NCI-H2196 treated with DMSO at 0.1 percent for 48 hours (cell line): Measurements from ENCODE around the gene IL15.
"Not testable (repeated sequence)": the region's sequence is repeated elsewhere in the genome, so short reads cannot be mapped to it uniquely, and the experiment has no call there.

Experiments used
- DNase-seq: peaks from one replicate; lab custom pipeline; 2025; ENCODE audit not compliant: unreplicated experiment; lab: John Stamatoyannopoulos, UW

The IL15 gene

DNA sequence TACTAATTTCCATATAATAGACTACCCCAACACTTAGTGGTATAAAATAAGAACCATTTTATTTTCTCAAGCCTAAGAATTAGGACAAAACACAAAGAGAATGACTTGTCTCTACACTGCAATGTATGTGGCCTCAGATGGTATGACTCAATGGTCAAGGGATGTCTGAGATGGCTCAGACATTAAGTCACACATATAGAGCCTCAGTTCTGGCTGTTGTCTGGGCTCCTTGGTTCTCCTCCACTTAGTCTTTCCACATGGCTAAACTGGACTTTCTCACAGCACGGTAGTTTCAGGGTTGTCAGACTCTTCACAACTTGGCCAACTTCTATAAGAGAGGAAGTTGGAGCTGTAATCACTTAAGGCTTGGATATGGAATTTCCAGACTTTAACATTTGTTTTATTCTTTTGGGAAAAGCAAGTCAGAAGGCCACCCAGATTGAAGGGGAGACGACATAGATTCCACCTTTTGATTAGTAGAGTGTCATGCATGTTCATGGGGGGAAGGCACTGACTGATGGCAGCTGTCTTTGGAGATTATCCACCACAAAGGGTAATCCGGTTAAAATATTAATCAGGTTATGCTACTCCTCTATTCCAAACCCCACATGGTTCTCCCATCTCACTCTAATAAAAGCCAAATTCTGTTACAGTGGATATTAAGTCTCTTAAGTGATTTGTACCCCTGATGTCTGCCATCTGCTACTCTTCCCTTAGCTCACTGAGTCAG lies 9.4 kb downstream of the IL15 start:
- no peak for DNase-seq

DNA sequence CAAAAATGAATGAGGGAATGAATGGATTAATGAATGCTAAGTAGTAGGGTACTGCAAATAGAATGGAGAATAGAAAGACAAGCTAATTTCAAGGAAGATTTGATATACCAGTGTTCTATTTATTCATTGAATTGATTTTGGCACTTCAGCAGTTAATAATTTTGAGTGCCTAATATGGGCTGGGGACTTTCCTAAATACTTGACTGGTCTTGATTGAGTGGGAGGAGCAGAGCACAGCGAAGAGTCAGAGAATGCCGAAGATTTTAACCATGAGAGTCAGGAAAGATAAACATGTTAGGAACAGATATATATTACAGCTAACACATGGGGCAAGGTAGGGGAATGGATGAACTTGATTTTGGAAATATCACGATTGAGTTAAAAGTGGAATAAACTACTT lies 10.6 kb downstream of the IL15 start:
- DNase-seq, result no peak

DNA sequence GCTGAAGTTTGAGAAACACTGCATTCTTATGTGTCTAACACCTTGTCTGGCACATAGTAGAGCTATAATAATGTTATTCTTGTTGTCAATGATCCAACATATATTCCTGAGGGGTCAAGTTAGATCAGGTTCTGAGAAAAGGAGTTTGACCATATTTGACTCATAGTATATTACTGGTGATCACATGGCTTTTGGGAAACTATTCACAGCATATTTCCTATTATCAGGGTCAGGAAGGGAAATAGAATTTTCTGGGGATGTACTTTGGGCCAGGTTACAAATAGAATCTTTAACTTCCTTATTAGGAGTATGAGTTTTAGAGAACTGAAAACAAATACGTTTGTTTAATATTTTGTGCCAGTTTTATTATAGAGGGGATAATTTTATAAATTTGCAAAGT lies 11.6 kb downstream of the IL15 start:
- no peak for DNase-seq

DNA sequence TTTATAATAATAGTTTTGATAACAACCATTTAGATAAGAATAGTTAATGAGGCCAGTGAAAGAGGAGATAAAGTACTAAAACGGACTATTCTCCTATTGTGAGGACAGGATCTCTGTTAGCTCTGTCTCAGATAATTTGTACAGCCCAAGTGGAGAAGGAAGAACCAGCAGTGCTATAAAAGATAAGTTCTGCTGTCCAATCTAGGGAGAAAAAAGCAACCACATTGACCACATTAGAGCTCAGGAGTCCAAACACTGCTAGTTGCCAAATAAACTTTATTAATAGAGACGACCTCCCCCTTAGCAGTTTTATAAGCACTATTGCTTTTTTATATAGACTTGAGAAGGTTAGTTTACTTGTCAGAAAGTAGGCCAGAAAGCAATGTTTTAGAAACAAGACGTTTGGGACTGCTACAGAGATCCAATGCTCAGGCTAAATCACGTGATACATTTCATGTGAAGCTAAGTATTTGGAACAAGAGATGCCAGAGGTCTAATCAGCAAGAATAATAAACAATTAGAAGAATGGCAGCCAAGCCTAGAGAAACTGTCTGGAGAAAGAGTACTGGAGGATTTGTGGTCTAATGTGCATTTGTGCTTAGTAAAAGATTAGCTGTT lies 15.9 kb downstream of the IL15 start:
- no peak for DNase-seq

DNA sequence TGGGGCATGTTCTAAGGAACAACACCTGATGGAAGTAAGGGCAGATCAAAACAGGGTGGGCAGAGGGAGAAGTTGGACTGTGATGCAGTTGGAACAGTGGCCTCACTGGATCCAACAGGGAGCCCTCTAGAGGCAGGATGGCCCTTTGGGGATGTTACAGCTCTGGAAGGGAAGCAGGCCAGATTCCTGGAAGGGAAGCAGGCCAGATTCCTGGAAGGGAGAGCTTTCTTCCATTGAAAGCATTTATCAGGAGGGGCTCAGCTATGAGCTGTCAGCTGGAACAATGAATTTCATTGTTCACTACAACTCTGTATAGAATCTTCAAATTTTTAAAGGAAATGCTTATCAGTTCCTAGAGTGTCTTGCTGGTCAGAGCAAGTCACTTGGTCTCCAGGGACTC lies 17.7 kb downstream of the IL15 start:
- no peak for DNase-seq

DNA sequence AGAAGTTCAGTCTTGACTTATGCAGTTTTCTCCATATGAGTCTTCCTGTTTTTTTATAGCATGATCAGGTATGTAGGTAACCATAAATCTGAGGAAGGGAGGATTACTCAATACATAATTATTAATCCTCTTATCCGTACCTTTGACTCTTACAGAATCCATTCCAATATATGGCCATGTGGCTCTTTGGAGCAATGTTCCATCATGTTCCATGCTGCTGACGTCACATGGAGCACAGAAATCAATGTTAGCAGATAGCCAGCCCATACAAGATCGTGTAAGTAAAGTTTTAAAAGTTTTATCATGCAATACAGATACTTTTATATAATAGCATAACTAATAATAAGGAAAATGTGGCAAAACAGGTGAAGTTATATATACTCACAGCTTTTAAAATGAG lies 19.6 kb downstream of the IL15 start:
- no peak for DNase-seq

DNA sequence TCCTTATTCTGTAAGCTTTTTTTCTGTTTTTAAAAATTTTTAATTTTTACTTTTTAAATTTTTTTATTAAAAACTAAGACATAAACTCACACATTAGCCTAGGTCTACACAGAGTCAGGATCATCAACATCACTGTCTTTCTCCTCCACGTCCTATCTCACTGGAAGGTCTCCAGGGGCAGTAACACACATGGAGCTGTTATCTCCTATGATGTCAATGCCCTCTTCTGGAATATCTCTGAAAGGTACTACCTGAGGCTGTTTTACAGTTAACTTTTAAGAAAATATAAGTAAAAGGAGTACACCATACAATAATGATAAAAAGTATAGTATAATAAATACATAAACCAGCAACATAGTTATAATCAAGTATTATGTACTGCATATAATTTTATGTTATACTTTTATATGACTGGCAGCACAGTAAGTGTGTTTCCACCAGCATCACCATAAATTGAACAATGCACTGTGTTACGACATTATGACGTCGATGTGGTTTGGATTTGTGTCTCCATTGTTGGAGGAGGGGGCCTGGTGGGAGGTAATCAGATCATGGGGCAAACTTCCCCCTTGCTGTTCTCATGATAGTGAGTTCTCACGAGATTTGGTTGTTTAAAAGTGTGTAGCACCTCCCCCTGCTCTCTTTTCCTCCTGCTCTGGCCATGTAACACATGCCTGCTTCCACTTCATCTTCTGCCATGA lies 21.3 kb downstream of the IL15 start:
- DNase-seq, result no peak

DNA sequence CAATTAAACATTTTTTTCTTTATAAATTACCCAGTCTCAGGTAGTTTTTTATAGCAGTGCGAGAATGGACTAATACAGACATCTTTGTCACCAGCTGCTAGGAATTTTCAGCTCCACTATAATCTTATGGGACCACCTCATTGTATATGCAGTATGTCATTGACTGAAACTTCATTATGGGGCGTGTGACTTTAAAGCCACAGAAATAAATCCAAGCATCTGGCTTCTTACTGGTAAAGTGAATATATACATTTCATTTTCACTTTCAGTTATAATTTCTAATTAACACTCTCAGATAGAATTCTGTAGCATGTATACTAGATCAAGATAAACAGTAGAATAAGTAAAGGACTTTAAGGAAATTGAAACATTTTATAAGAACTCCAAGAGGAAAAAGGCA lies 21.9 kb downstream of the IL15 start:
- no peak for DNase-seq

DNA sequence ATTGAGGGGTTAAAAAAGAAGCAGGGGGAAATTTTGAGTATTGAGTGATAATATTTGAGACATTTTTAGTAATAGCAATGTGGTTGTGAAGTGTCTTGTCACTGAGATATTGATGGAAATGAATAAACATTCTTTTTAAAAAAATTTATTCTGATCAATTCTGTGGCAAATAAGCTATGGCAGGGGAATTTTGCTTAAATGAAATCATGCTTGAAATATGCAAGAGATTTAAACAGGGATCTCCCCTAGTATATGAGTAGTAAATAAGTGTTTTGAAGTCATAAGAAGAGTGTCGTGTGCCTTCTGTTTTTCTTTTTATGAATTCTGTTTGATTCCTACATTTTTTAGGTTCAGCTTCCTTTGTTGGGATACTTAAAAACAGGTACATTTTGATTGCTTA lies 23.2 kb downstream of the IL15 start:
- no peak for DNase-seq

DNA sequence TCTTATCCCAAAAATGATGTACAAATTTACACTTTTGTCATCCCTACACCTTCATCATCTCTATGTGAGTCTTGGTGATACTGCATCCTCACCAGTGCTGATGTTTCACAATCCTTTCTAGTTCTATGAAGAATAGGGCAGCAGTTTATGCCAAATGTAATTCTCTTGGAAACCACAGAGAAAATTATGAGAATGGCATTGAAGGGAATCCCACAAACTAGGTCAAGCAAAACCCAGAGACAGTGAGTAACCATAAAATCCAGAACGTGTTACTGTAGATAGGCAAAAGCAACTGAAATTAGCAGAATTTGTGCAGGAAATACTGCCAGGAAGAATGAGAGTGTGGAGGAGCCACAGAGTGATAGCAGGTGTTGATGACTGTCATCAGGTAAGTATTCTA lies 24.5 kb downstream of the IL15 start:
- no peak for DNase-seq

DNA sequence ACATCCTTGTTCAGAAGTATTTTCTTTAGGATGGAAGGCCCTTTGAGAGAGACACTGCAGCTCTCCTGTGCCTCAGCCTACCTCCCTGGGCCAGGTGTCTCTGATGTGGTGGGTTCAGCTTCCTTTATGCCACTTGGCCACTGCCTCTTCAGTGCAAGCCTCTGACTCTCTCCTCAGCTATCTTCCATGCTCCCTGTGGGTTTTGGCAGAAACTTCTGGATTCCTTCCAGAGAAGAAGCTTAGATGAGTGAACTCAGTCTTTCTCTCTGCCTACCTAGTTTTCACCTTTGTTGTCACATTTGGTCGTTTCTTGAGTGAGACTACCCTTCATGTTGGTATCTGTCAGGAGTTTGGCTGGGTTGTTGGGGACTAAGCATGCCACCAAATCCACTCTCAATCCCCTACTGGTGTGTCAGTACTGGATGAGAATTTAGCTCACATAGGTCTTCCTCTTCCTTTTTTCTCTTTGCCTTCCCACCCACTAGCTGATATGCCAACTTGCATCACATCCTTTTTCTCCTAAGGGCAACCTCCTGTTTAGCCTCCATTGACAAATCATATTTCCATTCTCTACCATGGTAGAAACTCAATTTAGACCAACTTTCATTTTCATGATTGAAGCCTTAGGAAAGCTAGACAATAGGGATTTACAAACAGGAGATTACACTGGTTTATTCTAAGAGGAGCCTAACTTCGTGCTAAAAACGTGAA lies 32.0 kb downstream of the IL15 start:
- no peak for DNase-seq

DNA sequence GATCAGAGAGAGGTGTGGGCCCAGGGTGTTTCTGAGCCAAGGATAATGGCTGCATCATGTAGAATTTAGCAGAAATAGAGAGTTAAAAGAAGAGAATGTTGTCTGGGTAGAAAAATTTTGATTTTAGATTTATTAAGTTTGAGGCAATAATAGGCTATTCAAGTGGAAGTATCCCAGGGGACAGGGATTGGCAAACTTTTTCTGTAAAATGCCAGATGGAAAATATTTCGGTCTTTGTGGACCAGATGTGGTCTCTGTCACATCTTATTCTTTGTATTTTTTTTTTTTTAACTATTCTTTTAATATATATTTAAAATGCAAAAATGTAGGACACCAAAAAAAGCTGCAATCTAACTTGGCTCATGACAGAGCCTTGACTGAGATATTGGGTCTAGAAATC lies 33.1 kb downstream of the IL15 start:
- no peak for DNase-seq

DNA sequence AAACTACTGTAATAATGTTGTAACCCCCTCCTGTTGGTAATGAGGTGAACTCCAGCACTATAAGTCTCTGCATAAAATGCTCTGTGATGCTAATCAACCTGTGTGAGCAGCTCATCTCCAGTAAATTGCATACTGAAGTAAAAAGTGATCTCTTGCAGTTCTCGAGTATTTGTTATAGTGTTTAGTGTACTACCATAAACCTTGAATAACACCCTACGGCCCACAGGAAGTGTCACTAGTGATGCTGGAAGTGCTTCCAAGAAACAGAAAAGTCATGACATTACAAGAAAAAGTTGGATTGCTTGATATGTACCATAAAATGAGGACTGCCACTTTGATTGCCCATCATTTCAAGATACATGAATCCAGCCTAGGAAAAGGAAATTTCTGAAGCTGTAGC lies 39.0 kb downstream of the IL15 start:
- DNase-seq, result no peak

DNA sequence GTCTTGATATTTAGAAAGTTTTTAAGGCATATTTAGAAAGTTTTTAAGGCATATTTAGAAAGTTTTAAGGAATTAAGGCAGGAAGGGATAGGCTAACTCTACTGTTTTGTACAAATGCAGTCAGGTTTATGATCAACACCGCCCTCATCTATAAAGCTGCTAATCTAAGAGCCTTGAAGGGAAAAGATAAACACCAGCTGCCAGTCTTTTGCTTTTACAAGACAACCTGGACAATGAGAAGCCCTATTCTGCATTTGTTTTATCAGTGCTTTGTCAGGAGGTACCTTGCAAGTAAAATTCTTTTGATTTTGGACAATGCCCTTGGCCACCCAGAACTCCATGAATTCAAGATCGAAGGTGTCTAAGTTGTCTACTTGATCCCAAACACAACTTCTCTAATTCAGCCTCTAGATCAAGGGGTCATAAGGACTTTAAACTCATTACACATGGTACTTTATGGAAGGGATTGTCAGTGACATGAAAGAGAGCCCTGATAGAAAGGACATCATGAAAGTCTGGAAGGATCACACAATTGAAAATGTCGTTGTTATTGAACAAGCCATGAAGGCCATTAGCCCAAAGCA lies 39.8 kb downstream of the IL15 start:
- no peak for DNase-seq

DNA sequence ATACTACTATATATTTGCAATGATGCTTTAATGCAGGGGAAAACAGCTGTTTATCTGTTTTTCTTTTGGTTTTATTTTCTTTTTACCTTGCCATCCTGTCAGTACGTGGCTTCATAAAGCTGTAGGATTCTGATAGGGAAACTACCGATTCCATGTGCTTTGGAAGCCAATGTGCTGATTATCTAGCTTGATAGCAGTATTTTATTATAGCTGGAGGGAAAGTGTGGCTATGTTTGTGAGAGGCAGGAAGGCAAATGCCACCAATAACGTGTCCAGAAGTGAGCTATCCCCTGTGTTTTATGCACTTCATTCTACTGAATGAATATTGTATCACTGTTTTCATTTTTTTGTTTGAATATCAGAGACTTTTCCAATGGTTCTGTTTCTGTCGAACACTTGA lies 43.7 kb downstream of the IL15 start:
- DNase-seq, result no peak

DNA sequence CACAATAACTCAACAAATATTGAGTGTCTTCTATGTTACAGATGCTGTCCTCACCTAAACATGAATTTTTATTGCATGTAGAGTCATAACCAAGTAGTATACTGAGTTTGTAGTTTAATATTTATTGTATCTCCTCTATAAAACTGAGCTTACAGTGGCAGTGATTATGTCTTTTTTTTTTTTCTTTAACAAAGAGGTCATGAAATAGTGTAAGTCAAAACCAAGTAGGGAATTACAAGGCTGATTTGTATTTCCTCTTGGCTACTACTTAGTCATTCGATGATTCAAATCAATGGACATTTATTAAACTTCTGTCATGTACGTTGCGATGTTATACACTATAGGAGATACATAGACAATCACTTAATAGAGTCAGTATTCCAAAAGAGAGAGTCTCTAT lies 48.4 kb downstream of the IL15 start:
- DNase-seq, result no peak

DNA sequence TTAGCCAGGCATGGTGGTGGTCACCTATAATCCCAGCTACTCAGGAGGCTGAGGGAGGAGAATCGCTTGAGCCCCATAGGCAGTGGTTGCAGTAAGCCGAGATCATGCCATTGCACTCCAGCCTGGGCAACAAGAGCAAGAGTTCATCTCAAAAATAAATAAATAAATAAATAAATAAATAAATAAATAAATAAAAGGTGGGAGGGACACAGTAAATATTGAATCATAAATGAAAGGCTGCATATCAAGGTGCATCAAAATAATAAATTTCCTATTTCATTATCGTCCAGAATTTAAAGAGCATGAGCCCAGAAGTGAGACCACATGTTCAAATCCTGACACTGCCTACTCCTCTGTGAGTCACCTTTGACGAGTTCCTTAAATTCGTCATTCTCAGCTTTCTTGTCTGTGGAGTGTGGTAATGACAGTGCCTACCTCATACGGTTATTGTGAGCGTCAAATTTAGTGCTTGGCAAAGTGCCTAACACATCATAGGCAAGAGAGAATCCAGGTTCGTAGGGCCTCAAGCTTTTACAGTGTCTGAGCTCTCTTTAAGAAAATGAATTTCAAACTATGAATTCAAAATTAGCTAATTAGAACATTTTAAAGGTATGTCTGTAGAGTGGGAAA lies 49.9 kb downstream of the IL15 start:
- DNase-seq, result no peak

DNA sequence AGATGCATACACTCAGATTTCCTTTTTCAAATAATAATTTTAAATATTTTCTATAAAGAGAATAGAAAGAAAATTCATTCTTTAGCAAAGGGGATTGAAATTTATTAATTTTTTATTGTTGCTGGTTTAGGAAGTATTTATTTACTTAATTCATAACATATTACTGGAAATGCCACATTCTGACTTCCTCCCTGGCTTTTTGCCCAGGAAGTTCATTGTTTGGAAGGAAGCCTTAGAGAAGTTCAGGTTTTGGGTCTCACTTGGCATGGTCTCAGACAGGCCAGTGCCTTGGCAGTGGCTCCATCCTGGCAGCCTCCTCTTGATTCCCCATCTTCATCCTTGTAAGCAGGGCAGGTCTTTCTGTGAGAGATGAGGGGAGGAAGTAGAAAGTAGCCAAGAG lies 50.5 kb downstream of the IL15 start:
- DNase-seq, result no peak

DNA sequence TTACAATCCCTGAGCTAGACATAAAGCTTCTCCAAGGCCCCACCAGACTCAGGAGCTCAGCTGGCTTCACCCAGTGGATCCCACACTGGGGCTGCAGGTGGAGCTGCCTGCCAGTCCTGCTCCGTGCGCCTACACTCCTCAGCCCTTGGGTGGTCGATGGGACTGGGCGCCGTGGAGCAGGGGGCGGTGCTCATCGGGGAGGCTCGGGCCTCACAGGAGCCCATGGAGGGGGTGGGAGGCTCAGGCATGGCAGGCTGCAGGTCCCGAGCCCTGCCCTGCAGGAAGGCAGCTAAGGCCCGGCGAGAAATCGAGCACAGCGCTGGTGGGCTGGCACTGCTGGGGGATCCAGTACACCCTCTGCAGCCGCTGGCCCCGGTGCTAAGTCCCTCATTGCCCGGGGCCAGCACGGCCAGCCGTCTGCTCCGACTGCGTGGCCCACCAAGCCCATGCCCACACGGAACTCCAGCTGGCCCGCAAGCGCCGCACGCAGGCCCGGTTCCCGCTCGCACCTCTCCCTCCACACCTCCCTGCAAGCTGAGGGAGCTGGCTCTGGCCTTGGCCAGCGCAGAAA lies 53.4 kb downstream of the IL15 start:
- DNase-seq, result not testable (repeated sequence)

DNA sequence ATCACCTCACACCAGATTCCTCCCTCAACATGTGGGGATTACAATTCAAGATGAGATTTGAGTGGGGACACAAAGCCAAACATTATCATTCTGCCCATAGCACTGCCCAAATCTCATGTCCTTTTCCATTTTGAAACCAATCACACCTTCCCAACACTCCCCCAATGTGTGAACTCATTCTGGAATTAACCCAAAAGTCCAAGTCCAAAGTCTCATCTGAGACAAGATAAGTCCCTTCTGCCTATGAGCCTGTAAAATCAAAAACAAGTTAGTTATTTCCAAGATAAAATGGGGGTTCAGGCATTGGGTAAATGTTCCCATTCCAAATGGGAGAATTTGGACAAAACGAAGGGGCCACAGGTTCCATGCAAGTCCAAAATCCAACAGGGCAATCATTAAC lies 54.9 kb downstream of the IL15 start:
- DNase-seq, result not testable (repeated sequence)

DNA sequence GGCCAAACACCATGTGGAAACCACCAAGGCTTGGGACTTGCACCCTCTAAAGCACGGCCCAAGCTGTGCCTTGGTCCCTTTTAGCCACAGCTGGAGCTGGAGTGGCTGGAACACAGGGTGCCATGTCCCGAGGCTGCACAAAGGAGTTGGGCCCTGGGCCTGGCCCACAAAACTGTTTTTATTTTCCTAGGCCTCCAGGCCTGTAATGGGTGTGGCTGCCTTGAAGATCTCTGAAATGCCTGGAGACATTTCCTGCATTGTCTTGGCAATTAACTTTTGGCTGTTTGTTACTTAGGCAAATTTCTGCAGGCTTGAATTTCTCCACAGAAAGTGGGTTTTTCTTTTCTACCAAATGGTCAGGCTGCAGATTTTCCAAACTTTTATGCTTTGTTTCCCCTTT lies 55.7 kb downstream of the IL15 start:
- no peak for DNase-seq
